Cardiac fibroblast (primary cell): ENCODE measurements around the gene GFOD1.

Experiments
- DNase-seq, 2 donors: peaks; one replicate each; pipeline versions ENCODE4 v3.0.0 to v3.0.0-alpha.2; 2010; ENCODE audit warnings: low read depth in 2 of 2
- H3K4me3 ChIP-seq, 2 donors: replicated peaks in 1 of 2; 1 replicate in 1 of 2; 2 replicates in 1 of 2; pipeline ENCODE4 v1.5.1; 2011; ENCODE audit warnings: low read depth in 2 of 2, low read length in 2 of 2, mild to moderate bottlenecking in 2 of 2, moderate library complexity in 1 of 2
- TF ChIP-seq, protein P1 (sequence below): IDR thresholded peaks from one replicate; pipeline ENCODE4 v1.5.1; 2011; ENCODE audit warnings: low read depth, mild to moderate bottlenecking, low read length, inconsistent platforms

Gene GFOD1

DNA sequence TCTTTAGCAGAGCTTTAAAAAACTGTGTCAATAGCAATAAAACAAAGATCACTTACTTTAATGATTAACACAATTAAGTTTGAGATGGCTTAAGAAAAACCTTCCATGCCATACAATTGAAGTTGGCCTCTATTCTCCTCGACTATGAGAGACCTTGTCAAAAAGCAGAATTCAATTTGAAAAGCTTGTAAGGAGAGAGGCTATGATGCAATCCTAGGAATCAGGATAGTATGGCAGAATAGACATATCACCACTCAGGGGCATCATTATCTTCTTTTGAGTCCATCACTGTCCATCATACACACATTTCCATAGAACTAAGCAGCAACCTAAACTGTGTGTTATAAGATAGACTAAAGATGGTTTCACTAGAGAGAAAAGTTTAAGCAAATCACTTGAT is 176.2 kb downstream of the GFOD1 start:
- DNase-seq: no peak
- H3K4me3 ChIP-seq: no peak overlapping the region
- TF ChIP-seq, protein P1, sequence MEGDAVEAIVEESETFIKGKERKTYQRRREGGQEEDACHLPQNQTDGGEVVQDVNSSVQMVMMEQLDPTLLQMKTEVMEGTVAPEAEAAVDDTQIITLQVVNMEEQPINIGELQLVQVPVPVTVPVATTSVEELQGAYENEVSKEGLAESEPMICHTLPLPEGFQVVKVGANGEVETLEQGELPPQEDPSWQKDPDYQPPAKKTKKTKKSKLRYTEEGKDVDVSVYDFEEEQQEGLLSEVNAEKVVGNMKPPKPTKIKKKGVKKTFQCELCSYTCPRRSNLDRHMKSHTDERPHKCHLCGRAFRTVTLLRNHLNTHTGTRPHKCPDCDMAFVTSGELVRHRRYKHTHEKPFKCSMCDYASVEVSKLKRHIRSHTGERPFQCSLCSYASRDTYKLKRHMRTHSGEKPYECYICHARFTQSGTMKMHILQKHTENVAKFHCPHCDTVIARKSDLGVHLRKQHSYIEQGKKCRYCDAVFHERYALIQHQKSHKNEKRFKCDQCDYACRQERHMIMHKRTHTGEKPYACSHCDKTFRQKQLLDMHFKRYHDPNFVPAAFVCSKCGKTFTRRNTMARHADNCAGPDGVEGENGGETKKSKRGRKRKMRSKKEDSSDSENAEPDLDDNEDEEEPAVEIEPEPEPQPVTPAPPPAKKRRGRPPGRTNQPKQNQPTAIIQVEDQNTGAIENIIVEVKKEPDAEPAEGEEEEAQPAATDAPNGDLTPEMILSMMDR: no peak

DNA sequence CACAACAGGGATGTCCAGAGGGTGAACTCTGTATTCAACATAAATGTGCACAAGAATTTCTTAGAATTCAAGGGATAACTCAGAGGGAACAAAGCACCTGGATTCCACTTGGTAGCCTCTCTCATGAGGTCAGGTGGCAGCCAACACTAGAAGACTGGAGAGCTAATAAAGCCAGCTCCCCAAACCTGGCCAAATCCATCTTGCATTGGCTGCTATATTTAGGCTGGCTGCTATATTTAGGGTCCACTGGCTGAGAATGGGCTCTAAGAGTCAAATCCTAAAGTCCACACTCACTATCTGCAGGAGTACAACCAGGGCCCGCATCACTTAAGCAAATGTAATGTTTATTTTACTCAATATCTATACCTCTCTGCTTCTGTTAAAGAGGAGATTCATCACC is 179.1 kb downstream of the GFOD1 start:
- H3K4me3 ChIP-seq: no peak overlapping the region
- TF ChIP-seq, protein P1: no peak
- no peak for DNase-seq
